DOHH2 (cell line): ENCODE data around the gene USP34.
A peak's percentile ranks its signal among the peaks of the same experiment; 100 is the strongest.
"Not testable (repeated sequence)": the region's sequence is repeated elsewhere in the genome, so short reads cannot be mapped to it uniquely, and the experiment has no call there.

Experiments used
- H3F3A ChIP-seq: fragments of 200-600 bp; sonication (generic), shearing (Covaris generic); 2 replicates; pipeline ENCODE4 v1.6.0; 2016; ENCODE audit warnings: antibody characterized with exemption, mild to moderate bottlenecking; ENCODE audit not compliant: control insufficient read depth, insufficient read depth
- H3K27ac ChIP-seq: fragments of 200-600 bp; sonication (generic); 2 replicates; pipeline ENCODE4 v1.5.1; 2014; ENCODE audit warnings: low read depth, mild to moderate bottlenecking, low read length, moderate library complexity
- H3K27me3 ChIP-seq: fragments of 200-600 bp; sonication (generic); 2 replicates; pipeline ENCODE4 v1.6.1; 2014; ENCODE audit warnings: mild to moderate bottlenecking, low read length, mixed read lengths; ENCODE audit not compliant: control insufficient read depth
- H3K36me3 ChIP-seq: fragments of 200-600 bp; sonication (generic); 2 replicates; pipeline ENCODE4 v1.6.1; 2014; ENCODE audit warnings: mild to moderate bottlenecking, low read length, moderate library complexity, mixed read lengths; ENCODE audit not compliant: control insufficient read depth
- H3K4me1 ChIP-seq: fragments of 200-600 bp; sonication (generic); 2 replicates; pipeline ENCODE4 v1.6.1; 2014; ENCODE audit warnings: mild to moderate bottlenecking, low read length, mixed read lengths; ENCODE audit not compliant: control insufficient read depth
- H3K4me2 ChIP-seq: fragments of 200-600 bp; sonication (generic); 2 replicates; pipeline ENCODE4 v1.6.0; 2014; ENCODE audit warnings: mild to moderate bottlenecking, low read length, moderate library complexity
- H3K4me3 ChIP-seq: fragments of 200-600 bp; sonication (generic); 2 replicates; pipeline ENCODE4 v1.5.1; 2014; ENCODE audit warnings: mild to moderate bottlenecking, low read length, mixed read lengths
- H3K79me2 ChIP-seq: fragments of 200-600 bp; sonication (generic); 2 replicates; pipeline ENCODE4 v1.6.1; 2014; ENCODE audit warnings: mild to moderate bottlenecking, low read length, mixed read lengths; ENCODE audit not compliant: control insufficient read depth
- H3K9me2 ChIP-seq: fragments of 200-600 bp; sonication (generic); replicated peaks from 2 replicates; pipeline ENCODE4 v1.6.1; 2014; ENCODE audit warnings: mild to moderate bottlenecking, low read length, mixed read lengths; ENCODE audit not compliant: control insufficient read depth
- H3K9me3 ChIP-seq: fragments of 200-600 bp; sonication (generic); 2 replicates; pipeline ENCODE4 v1.6.1; 2014; ENCODE audit warnings: antibody characterized with exemption, low read length, mixed read lengths; ENCODE audit not compliant: control insufficient read depth, insufficient read depth
- H4K20me1 ChIP-seq: fragments of 200-600 bp; sonication (generic); 2 replicates; pipeline ENCODE4 v1.6.0; 2014; ENCODE audit warnings: low read depth, mild to moderate bottlenecking, antibody characterized with exemption, low read length, moderate library complexity; ENCODE audit not compliant: control insufficient read depth, insufficient read depth
- CTCF ChIP-seq: fragments of 200-600 bp; sonication (generic); IDR thresholded peaks from one replicate; pipeline ENCODE4 v1.5.1; 2014; ENCODE audit warnings: antibody characterized with exemption, mild to moderate bottlenecking, low read depth, low read length; ENCODE audit not compliant: poor library complexity, severe bottlenecking
- EZH2phosphoT487 ChIP-seq: fragments of 200-600 bp; sonication (generic); IDR thresholded peaks from 2 replicates; pipeline ENCODE4 v1.6.1; 2017; ENCODE audit warnings: borderline replicate concordance, mild to moderate bottlenecking, antibody characterized with exemption, low read length, moderate library complexity, mixed read lengths

Gene USP34

GRCh38 chr2:61470122-61470951, 550 bp downstream of the USP34 start:
- Histone ChIP-seq H3K4me3 (peak overlapping the region; percentile 84), H3F3A (peaks cover 29% of the 10 kb centered on the region), H3K27me3 (no peaks in the 10 kb centered on the region), H3K36me3 (peaks cover 51% of the 10 kb centered on the region), H3K27ac (peak overlapping the region; percentile 87), H3K4me1 (peaks cover 44% of the 10 kb centered on the region), H3K79me2 (peaks cover 73% of the 10 kb centered on the region), H4K20me1 (no peaks in the 10 kb centered on the region), H3K4me2 (peak overlapping the region; percentile 70), H3K9me2 (no peaks in the 10 kb centered on the region), H3K9me3 (no peaks in the 10 kb centered on the region)
- TF ChIP-seq EZH2phosphoT487 (no peak), CTCF (no peak)

GRCh38 chr2:61469424-61470121, 1.3 kb downstream of the USP34 start:
- TF ChIP-seq CTCF (no peak), EZH2phosphoT487 (no peak)
- peak overlapping the region; percentile 84 for H3K4me3 ChIP-seq
- H3K4me2 ChIP-seq = peak overlapping the region; percentile 70
- H3K36me3 ChIP-seq = peaks cover 52% of the 10 kb centered on the region
- peak overlapping the region; percentile 87 for H3K27ac ChIP-seq
- peaks cover 52% of the 10 kb centered on the region for H3K4me1 ChIP-seq
- no peaks in the 10 kb centered on the region for H3K27me3 ChIP-seq
- no peaks in the 10 kb centered on the region for H3K9me2 ChIP-seq
- H3K9me3 ChIP-seq = no peaks in the 10 kb centered on the region
- peaks cover 29% of the 10 kb centered on the region for H3F3A ChIP-seq
- H4K20me1 ChIP-seq = no peaks in the 10 kb centered on the region
- peaks cover 80% of the 10 kb centered on the region for H3K79me2 ChIP-seq

- Histone ChIP-seq H3K36me3 (peaks cover 50% of the 10 kb centered on the region), H3K27ac (peak overlapping the region; percentile 87), H3K4me1 (peaks cover 65% of the 10 kb centered on the region), H3K4me2 (peak overlapping the region; percentile 70), H3F3A (peaks cover 32% of the 10 kb centered on the region), H3K4me3 (peak overlapping the region; percentile 84), H3K79me2 (peaks cover 90% of the 10 kb centered on the region)
- not testable (repeated sequence) for H3K9me3 ChIP-seq, H3K9me2 ChIP-seq, H3K27me3 ChIP-seq, H4K20me1 ChIP-seq
These were observed 2.7 kb downstream of the USP34 start for GRCh38 chr2:61468231-61468630.

- Histone ChIP-seq H3K79me2 (peaks cover 100% of the 10 kb centered on the region), H3K27me3 (no peaks in the 10 kb centered on the region), H3F3A (peaks cover 28% of the 10 kb centered on the region), H4K20me1 (peaks cover 15% of the 10 kb centered on the region), H3K9me3 (no peaks in the 10 kb centered on the region), H3K4me1 (peaks cover 86% of the 10 kb centered on the region), H3K9me2 (no peaks in the 10 kb centered on the region), H3K36me3 (peaks cover 47% of the 10 kb centered on the region), H3K4me3 (peak overlapping the region; percentile 71), H3K27ac (peak overlapping the region; percentile 91), H3K4me2 (peak overlapping the region; percentile 85)
- TF ChIP-seq CTCF (no peak), EZH2phosphoT487 (no peak)
These were observed 5.8 kb downstream of the USP34 start for GRCh38 chr2:61465045-61465444.
